ENCODE data around the gene PIK3C3. TPM values are rescaled to one million over a fixed set of nuclear protein-coding genes. Genes with fewer than 3 reads are reported as not detected.

PIK3C3 gene
- total RNA-seq, 1 experiment from 2014 or later, result 23.9 TPM

- ChIA-PET POLR2A (no interaction called here), CTCF (no interaction called here)
- no peaks in the 10 kb centered on the region for H3K36me3 ChIP-seq (ENCODE audit: control insufficient read depth, insufficient read depth, low read length)
- no peak for TF ChIP-seq POLR2AphosphoS5 (IDR thresholded peaks at IDR 0.05; ENCODE audit: low read depth, low read length)
- TF ChIP-seq CTCF (IDR thresholded peaks at IDR 0.05), result no peak
- no peak for TF ChIP-seq TCF7L2 (IDR thresholded peaks at IDR 0.05; ENCODE audit: low read depth, low read length)
- TF ChIP-seq SIN3A (IDR thresholded peaks at IDR 0.05; ENCODE audit: borderline replicate concordance, insufficient read depth, low read depth, low read length), result no peak
- no peak for TF ChIP-seq REST (IDR thresholded peaks at IDR 0.05; ENCODE audit: insufficient read depth in 1 of 2, low read depth in 2 of 2, low read length in 1 of 2)
- H3K27ac ChIP-seq (ENCODE audit: low read length), result no peak overlapping the region
- H3K4me1 ChIP-seq (ENCODE audit: control insufficient read depth, insufficient read depth, low read length), result no peaks in the 10 kb centered on the region
- H3K27me3 ChIP-seq (ENCODE audit: control insufficient read depth, insufficient read depth, low read length), result no peaks in the 10 kb centered on the region
- ATAC-seq (no peak), DNase-seq (ENCODE audit: low read depth, low spot score) (no peak)
- in situ Hi-C loops (cut with HindIII; ENCODE audit: low pct_unique_long_range_greater_than_20kb, low sequenced_read_pairs) (no loop called here), intact Hi-C loops (cut with micrococcal nuclease; ENCODE audit: unreplicated experiment) (no loop called here)
- BruUV-seq (replicated peaks), result no TSS peak
- no peak overlapping the region for H3K4me3 ChIP-seq (ENCODE audit: low read depth in 2 of 2, low read length in 2 of 2)
- H3K9me3 ChIP-seq (ENCODE audit: control insufficient read depth, insufficient read depth, low read depth, low read length), result no peaks in the 10 kb centered on the region
Observed at GRCh38 chr18:42074704-42075103, 119.7 kb downstream of the PIK3C3 start.

- TF ChIP-seq POLR2AphosphoS5 (IDR thresholded peaks at IDR 0.05; ENCODE audit: low read depth, low read length), result no peak
- TF ChIP-seq TCF7L2 (IDR thresholded peaks at IDR 0.05; ENCODE audit: low read depth, low read length), result no peak
- BruUV-seq (replicated peaks), result no TSS peak
- H3K27ac ChIP-seq (ENCODE audit: low read length), result no peak overlapping the region
- ATAC-seq (no peak), DNase-seq (ENCODE audit: low read depth, low spot score) (no peak)
- no peaks in the 10 kb centered on the region for H3K9me3 ChIP-seq (ENCODE audit: control insufficient read depth, insufficient read depth, low read depth, low read length)
- no peaks in the 10 kb centered on the region for H3K27me3 ChIP-seq (ENCODE audit: control insufficient read depth, insufficient read depth, low read length)
- no peak overlapping the region for H3K4me3 ChIP-seq (ENCODE audit: low read depth in 2 of 2, low read length in 2 of 2)
- in situ Hi-C loops (cut with HindIII; ENCODE audit: low pct_unique_long_range_greater_than_20kb, low sequenced_read_pairs), result no loop called here
- ChIA-PET POLR2A (no interaction called here), CTCF (no interaction called here)
- H3K36me3 ChIP-seq (ENCODE audit: control insufficient read depth, insufficient read depth, low read length), result no peaks in the 10 kb centered on the region; the same call in 1 of the 2 replicates
- intact Hi-C loops (cut with micrococcal nuclease; ENCODE audit: unreplicated experiment), result no loop called here
- H3K4me1 ChIP-seq (ENCODE audit: control insufficient read depth, insufficient read depth, low read length), result no peaks in the 10 kb centered on the region
Observed at GRCh38 chr18:42078711-42079110, 123.7 kb downstream of the PIK3C3 start.

- DNase-seq (ENCODE audit: low read depth, low spot score), result no peak
- intact Hi-C loops (cut with micrococcal nuclease; ENCODE audit: unreplicated experiment), result no loop called here
Observed at GRCh38 chr18:42080340-42080739, 125.3 kb downstream of the PIK3C3 start.

More at GRCh38 chr18:42080340-42080739, 125.3 kb downstream of the PIK3C3 start:
- CTCF ChIA-PET, result no interaction called here
- in situ Hi-C loops (cut with HindIII; ENCODE audit: low pct_unique_long_range_greater_than_20kb, low sequenced_read_pairs), result no loop called here
- no peaks in the 10 kb centered on the region for H3K9me3 ChIP-seq (ENCODE audit: control insufficient read depth, insufficient read depth, low read depth, low read length)
- POLR2A ChIA-PET, result no interaction called here
- no peak overlapping the region for H3K27ac ChIP-seq (ENCODE audit: low read length)
- no peaks in the 10 kb centered on the region for H3K27me3 ChIP-seq (ENCODE audit: control insufficient read depth, insufficient read depth, low read length)
- no peaks in the 10 kb centered on the region; the same call in 1 of the 2 replicates for H3K36me3 ChIP-seq (ENCODE audit: control insufficient read depth, insufficient read depth, low read length)
- BruUV-seq (replicated peaks), result no TSS peak
- no peak for ATAC-seq
- TF ChIP-seq REST (IDR thresholded peaks at IDR 0.05; ENCODE audit: insufficient read depth in 1 of 2, low read depth in 2 of 2, low read length in 1 of 2) (no peak), CTCF (IDR thresholded peaks at IDR 0.05) (no peak)
- no peak overlapping the region for H3K4me3 ChIP-seq (ENCODE audit: low read depth in 2 of 2, low read length in 2 of 2)
- H3K4me1 ChIP-seq (ENCODE audit: control insufficient read depth, insufficient read depth, low read length), result no peaks in the 10 kb centered on the region

Measured in Panc1 (cell line).